ENCODE data around the gene PAMR1. TPM values are rescaled to one million over a fixed set of nuclear protein-coding genes. Genes with fewer than 3 reads are reported as not detected.

Gene PAMR1
- 1 to 10 TPM in 3 of 4 donors, under 1 TPM in 1; 0.34 to 9.2 (median 3.8) TPM for total RNA-seq

- intact Hi-C loops (cut with DNase I) = no loop called here
- Histone ChIP-seq H3K4me1 (peaks cover 0 to 25% (median 10%) of the 10 kb centered on the region in 3 donors), H3K27me3 (peaks cover 0 to 46% (median 0%) of the 10 kb centered on the region in 4 donors), H3K27ac (peak within 1 kb of the TSS in 3 of 4 donors; percentile 18 to 56 (median 37)), H3K36me3 (no peaks in the 10 kb centered on the region), H3K9me3 (no peaks in the 10 kb centered on the region), H3K4me3 (peak within 1 kb of the TSS in 3 of 4 donors; percentile 28 to 60 (median 32))
- no peak for DNase-seq
- TF ChIP-seq POLR2A (IDR thresholded peaks at IDR 0.05) (peak in 2 of 4 donors; percentile 25 to 36), CTCF (IDR thresholded peaks at IDR 0.05) (no peak)
- 22 to 40% methylated on average over 1 to 8 of the region's 34 CpGs for WGBS, 2 donors
Observed at GRCh38 chr11:35525501-35526175, at the start of gene PAMR1. PAMR1 (minus strand) TSS chr11:35525616; CDS start chr11:35525585, 31 bp downstream.

GRCh38 chr11:35571696-35572095, 46.3 kb upstream of the PAMR1 start:
- 69 to 80% methylated on average over 3 of the region's 3 CpGs for WGBS, 2 donors
- no peak for DNase-seq
- no peak overlapping the region for H3K27ac ChIP-seq
- peaks cover 0 to 5% (median 0%) of the 10 kb centered on the region in 3 donors for H3K9me3 ChIP-seq
- H3K4me1 ChIP-seq = peaks cover 0 to 17% (median 4%) of the 10 kb centered on the region in 3 donors
- intact Hi-C loops (cut with DNase I) = no loop called here
- H3K27me3 ChIP-seq = no peaks in the 10 kb centered on the region
- TF ChIP-seq POLR2A (IDR thresholded peaks at IDR 0.05) (no peak), CTCF (IDR thresholded peaks at IDR 0.05) (no peak)
- H3K36me3 ChIP-seq = no peaks in the 10 kb centered on the region
- no peak overlapping the region for H3K4me3 ChIP-seq

- WGBS, 2 donors = 29 to 38% methylated on average over 1 of the region's 1 CpG
- Histone ChIP-seq H3K36me3 (no peaks in the 10 kb centered on the region), H3K9me3 (peaks cover 0 to 5% (median 0%) of the 10 kb centered on the region in 3 donors), H3K4me1 (peaks cover 0 to 33% (median 4%) of the 10 kb centered on the region in 3 donors), H3K4me3 (no peak overlapping the region), H3K27me3 (no peaks in the 10 kb centered on the region), H3K27ac (peak overlapping the region; percentile 57 to 74 (median 64))
- intact Hi-C loops (cut with DNase I) = no loop called here
- TF ChIP-seq POLR2A (IDR thresholded peaks at IDR 0.05) = no peak
- no peak for TF ChIP-seq CTCF (IDR thresholded peaks at IDR 0.05)
- no peak for DNase-seq
Observed at GRCh38 chr11:35567737-35568465, 42.5 kb upstream of the PAMR1 start.

GRCh38 chr11:35566885-35567284, 41.5 kb upstream of the PAMR1 start:
- Histone ChIP-seq H3K4me1 (peaks cover 0 to 33% (median 4%) of the 10 kb centered on the region in 3 donors), H3K9me3 (peaks cover 0 to 5% (median 0%) of the 10 kb centered on the region in 3 donors), H3K27me3 (no peaks in the 10 kb centered on the region), H3K27ac (no peak overlapping the region), H3K4me3 (no peak overlapping the region), H3K36me3 (no peaks in the 10 kb centered on the region)
- intact Hi-C loops (cut with DNase I) = no loop called here
- DNase-seq = no peak
- no peak for TF ChIP-seq CTCF (IDR thresholded peaks at IDR 0.05)
- no peak for TF ChIP-seq POLR2A (IDR thresholded peaks at IDR 0.05)
- WGBS, 2 donors = 82 to 87% methylated on average over 3 of the region's 3 CpGs

GRCh38 chr11:35566181-35566580, 40.8 kb upstream of the PAMR1 start:
- Histone ChIP-seq H3K36me3 (no peaks in the 10 kb centered on the region), H3K27me3 (no peaks in the 10 kb centered on the region), H3K4me3 (no peak overlapping the region), H3K9me3 (peaks cover 0 to 5% (median 0%) of the 10 kb centered on the region in 3 donors), H3K4me1 (peaks cover 0 to 33% (median 4%) of the 10 kb centered on the region in 3 donors), H3K27ac (no peak overlapping the region)
- WGBS, 2 donors = 37 to 46% methylated on average over 4 of the region's 4 CpGs
- no peak for TF ChIP-seq CTCF (IDR thresholded peaks at IDR 0.05)
- TF ChIP-seq POLR2A (IDR thresholded peaks at IDR 0.05) = no peak
- intact Hi-C loops (cut with DNase I) = no loop called here
- DNase-seq = no peak
